22Rv1 (cell line): ENCODE results near the gene KDM2A.

Source experiments
- ZFX ChIP-seq: fragments of 450-650 bp; IDR thresholded peaks from 2 replicates; pipeline ENCODE4 v1.6.1; 2017; ENCODE audit warnings: antibody characterized with exemption, borderline replicate concordance
- TF ChIP-seq, protein P1 (sequence below): fragments of 450-650 bp; IDR thresholded peaks from 2 replicates; pipeline ENCODE4 v1.5.1; 2017; ENCODE audit warnings: mild to moderate bottlenecking

DNA sequence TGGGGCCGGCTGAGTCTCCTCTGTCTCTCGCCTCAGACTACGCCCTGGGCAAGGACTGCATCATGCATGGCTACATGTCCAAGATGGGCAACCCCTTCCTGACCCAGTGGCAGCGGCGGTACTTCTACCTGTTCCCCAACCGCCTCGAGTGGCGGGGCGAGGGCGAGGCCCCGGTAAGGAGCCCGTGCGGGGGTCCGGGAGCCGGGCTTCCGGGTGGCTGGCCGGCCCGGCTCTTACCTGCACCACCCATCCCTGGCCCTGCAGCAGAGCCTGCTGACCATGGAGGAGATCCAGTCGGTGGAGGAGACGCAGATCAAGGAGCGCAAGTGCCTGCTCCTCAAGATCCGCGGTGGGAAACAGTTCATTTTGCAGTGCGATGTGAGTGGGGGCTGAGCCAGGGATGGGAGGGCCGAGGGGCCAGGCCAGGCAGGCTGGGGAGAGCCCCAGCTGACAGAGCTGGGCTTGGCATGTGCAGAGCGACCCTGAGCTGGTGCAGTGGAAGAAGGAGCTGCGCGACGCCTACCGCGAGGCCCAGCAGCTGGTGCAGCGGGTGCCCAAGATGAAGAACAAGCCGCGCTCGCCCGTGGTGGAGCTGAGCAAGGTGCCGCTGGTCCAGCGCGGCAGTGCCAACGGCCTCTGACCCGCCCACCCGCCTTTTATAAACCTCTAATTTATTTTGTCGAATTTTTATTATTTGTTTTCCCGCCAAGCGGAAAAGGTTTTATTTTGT is 165.9 kb downstream of the KDM2A start:
- TF ChIP-seq, protein P1, sequence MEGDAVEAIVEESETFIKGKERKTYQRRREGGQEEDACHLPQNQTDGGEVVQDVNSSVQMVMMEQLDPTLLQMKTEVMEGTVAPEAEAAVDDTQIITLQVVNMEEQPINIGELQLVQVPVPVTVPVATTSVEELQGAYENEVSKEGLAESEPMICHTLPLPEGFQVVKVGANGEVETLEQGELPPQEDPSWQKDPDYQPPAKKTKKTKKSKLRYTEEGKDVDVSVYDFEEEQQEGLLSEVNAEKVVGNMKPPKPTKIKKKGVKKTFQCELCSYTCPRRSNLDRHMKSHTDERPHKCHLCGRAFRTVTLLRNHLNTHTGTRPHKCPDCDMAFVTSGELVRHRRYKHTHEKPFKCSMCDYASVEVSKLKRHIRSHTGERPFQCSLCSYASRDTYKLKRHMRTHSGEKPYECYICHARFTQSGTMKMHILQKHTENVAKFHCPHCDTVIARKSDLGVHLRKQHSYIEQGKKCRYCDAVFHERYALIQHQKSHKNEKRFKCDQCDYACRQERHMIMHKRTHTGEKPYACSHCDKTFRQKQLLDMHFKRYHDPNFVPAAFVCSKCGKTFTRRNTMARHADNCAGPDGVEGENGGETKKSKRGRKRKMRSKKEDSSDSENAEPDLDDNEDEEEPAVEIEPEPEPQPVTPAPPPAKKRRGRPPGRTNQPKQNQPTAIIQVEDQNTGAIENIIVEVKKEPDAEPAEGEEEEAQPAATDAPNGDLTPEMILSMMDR = no peak
- TF ChIP-seq ZFX = no peak
